ENCODE measurements around the gene RAD23B. TPM values are rescaled to one million over a fixed set of nuclear protein-coding genes. Genes with fewer than 3 reads are reported as not detected.
"Not testable (repeated sequence)": the region's sequence is repeated elsewhere in the genome, so short reads cannot be mapped to it uniquely, and the experiment has no call there.

RAD23B gene
- total and polyA plus RNA-seq, 11 donors, result 39.8 to 144 (median 105) TPM

DNA sequence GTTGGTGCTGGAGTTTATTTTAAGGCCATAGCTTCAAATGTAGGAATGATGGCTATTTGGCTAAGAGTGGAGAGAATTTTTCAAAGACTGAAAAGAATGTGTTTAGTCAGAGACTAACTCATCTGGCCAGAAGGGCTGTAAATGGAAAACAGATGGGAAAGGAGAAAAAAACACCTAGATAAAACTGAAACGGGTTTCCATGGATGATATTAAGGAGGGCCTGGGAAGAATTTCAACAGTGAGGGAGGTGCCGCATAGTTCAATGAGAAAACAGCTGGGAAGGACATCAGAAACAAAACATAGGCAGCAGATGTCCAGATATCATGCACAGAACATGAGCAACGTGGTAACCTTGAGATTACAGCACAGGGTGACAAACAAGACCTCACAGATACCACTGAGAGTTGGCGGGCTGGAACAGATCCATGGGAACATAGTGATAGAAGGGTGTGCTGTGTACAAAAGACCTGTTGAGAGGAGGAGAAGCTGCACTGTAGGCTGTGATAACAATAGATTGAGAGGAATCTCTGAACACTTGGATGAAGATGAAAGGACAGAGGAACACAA lies 31.2 kb upstream of the RAD23B start:
- intact Hi-C loops (cut with DNase I), result loop anchor here in 1 of 10 donors (2.0 kb wide), 1 partner anchor 77 kb away; no protein-coding TSS in a partner anchor
- TF ChIP-seq, protein P1, sequence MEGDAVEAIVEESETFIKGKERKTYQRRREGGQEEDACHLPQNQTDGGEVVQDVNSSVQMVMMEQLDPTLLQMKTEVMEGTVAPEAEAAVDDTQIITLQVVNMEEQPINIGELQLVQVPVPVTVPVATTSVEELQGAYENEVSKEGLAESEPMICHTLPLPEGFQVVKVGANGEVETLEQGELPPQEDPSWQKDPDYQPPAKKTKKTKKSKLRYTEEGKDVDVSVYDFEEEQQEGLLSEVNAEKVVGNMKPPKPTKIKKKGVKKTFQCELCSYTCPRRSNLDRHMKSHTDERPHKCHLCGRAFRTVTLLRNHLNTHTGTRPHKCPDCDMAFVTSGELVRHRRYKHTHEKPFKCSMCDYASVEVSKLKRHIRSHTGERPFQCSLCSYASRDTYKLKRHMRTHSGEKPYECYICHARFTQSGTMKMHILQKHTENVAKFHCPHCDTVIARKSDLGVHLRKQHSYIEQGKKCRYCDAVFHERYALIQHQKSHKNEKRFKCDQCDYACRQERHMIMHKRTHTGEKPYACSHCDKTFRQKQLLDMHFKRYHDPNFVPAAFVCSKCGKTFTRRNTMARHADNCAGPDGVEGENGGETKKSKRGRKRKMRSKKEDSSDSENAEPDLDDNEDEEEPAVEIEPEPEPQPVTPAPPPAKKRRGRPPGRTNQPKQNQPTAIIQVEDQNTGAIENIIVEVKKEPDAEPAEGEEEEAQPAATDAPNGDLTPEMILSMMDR (IDR thresholded peaks at IDR 0.05), result no peak
- no peak for TF ChIP-seq POLR2A (IDR thresholded peaks at IDR 0.05)
- H3K4me3 ChIP-seq, result no peak overlapping the region
- no peaks in the 10 kb centered on the region for H3K9me3 ChIP-seq
- 8 to 16% (median 11%) methylated on average over 4 of the region's 4 CpGs for WGBS, 4 donors
- no peaks in the 10 kb centered on the region for H3K27me3 ChIP-seq
- ATAC-seq (peak; percentile 95 to 99 (median 98)), DNase-seq (peak in 4 of 5 donors; percentile 40 to 69 (median 60))
- no peaks in the 10 kb centered on the region for H3K36me3 ChIP-seq
- H3K27ac ChIP-seq, result peak overlapping the region in 9 of 12 donors; percentile 10 to 70 (median 52)
- H3K4me1 ChIP-seq, result peaks cover 0 to 26% (median 8%) of the 10 kb centered on the region in 12 donors

DNA sequence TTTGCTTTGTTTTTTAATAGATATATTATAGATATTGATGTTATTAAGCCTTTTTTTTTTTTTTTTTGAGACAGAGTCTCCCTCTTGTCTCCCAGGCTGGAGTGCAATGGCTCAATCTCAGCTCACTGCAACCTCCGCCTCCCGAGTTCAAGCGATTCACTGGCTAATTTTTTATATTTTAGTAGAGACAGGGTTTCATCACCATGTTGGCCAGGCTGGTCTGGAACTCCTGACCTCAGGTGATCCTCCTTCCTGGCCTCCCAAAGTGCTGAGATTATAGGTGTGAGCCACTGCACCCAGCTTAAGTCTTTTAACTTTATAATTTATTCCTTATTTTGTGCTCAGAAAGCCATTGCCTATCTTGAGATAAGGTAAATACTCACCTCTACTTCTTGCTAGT lies 24.2 kb upstream of the RAD23B start:
- peaks cover 0 to 7% (median 0%) of the 10 kb centered on the region in 12 donors for H3K4me1 ChIP-seq
- ATAC-seq (no peak), DNase-seq (no peak)
- H3K27me3 ChIP-seq, result no peaks in the 10 kb centered on the region
- TF ChIP-seq POLR2A (IDR thresholded peaks at IDR 0.05), result no peak
- TF ChIP-seq, protein P1 (IDR thresholded peaks at IDR 0.05), result no peak
- no peak overlapping the region for H3K4me3 ChIP-seq
- intact Hi-C loops (cut with DNase I), result no loop called here
- no peak overlapping the region for H3K27ac ChIP-seq
- no peaks in the 10 kb centered on the region for H3K36me3 ChIP-seq
- H3K9me3 ChIP-seq, result no peaks in the 10 kb centered on the region
- 90 to 96% (median 94%) methylated on average over 3 of the region's 3 CpGs for WGBS, 4 donors

GRCh38 chr9:107259751-107260313 lies 23.2 kb upstream of the RAD23B start:
- ATAC-seq; intact Hi-C loops (cut with DNase I); H3K27me3 ChIP-seq; DNase-seq; H3K27ac ChIP-seq; H3K4me1 ChIP-seq; H3K4me3 ChIP-seq; H3K36me3 ChIP-seq; H3K9me3 ChIP-seq: not testable (repeated sequence)
- WGBS, 4 donors, result 92 to 96% (median 94%) methylated on average over 13 of the region's 13 CpGs

DNA sequence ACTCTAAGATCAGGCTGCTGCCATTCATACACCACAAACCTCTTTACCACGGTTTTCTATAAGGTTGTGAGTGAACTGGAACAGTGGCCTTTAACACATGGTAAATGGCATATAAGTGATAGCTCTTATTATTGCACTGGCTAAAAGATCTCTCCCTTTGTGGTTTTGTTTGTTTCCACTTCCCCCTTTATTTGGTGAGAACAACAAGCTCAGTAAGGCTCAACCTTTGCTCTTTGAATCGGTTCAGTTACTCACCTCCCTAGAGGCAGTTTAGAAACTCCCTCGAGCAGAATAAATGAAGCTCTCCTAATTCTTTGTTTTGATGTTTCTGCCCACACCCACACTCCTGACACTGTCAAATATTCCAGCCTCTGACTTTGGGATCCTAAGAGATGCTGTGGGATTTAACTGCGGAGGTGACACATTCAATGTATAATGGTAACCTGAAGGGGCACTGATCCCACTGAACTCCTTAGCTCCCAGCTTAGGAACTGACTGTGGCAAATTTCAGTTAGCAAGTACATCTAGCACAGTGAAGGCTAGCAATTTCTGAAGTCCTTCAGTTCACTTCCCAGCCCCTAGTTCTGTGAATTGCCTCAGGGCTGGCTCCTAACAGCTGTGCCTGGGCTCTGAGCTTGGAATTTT lies 22.5 kb upstream of the RAD23B start:
- intact Hi-C loops (cut with DNase I), result no loop called here
- TF ChIP-seq, protein P1 (IDR thresholded peaks at IDR 0.05), result no peak
- TF ChIP-seq POLR2A (IDR thresholded peaks at IDR 0.05), result no peak
- ATAC-seq (no peak), DNase-seq (no peak)
- H3K4me3 ChIP-seq, result no peak overlapping the region
- 65 to 71% (median 67%) methylated on average over 4 of the region's 4 CpGs for WGBS, 4 donors
- H3K36me3 ChIP-seq, result no peaks in the 10 kb centered on the region
- no peaks in the 10 kb centered on the region for H3K27me3 ChIP-seq
- H3K27ac ChIP-seq, result no peak overlapping the region
- H3K9me3 ChIP-seq, result peaks cover 0 to 11% (median 0%) of the 10 kb centered on the region in 12 donors
- no peaks in the 10 kb centered on the region for H3K4me1 ChIP-seq

Measured in heart left ventricle (tissue), 16 donors.